ENCODE measurements around the gene ORAI2.

- TF ChIP-seq CTCF (IDR thresholded peaks at IDR 0.05) (peak in 2 of 3 donors; percentile 23 to 28), POLR2A (IDR thresholded peaks at IDR 0.05) (peak; percentile 33), EP300 (IDR thresholded peaks at IDR 0.05) (no peak)
Measured at GRCh38 chr7:102464577-102465280, 31.4 kb downstream of the ORAI2 start, which contains the start of the genes ALKBH4 and LRWD1.
